DND-41 (cell line): ENCODE measurements around the gene TFEC.

Experiments
- CTCF ChIP-seq: IDR thresholded peaks from 2 replicates; pipeline ENCODE4 v1.5.1; 2012; ENCODE audit warnings: borderline replicate concordance, low read length, moderate library complexity, mild to moderate bottlenecking; ENCODE audit not compliant: poor library complexity, severe bottlenecking; ENCODE audit errors: extremely low read depth
- EZH2 ChIP-seq: IDR thresholded peaks from 3 replicates; pipeline ENCODE4 v1.6.1; 2012; ENCODE audit warnings: borderline replicate concordance, low read depth, mild to moderate bottlenecking, moderate library complexity, low read length, inconsistent platforms; ENCODE audit not compliant: severe bottlenecking

GRCh38 chr7:115997221-115997620, 33.3 kb downstream of the TFEC start:
- no peak for TF ChIP-seq CTCF
- no peak for TF ChIP-seq EZH2
